Mesenchymal stem cell (in vitro differentiated cells and primary cell): ENCODE measurements around the gene NFIL3.

ENCODE experiments used
- DNase-seq: peaks from one replicate; pipeline ENCODE4 v3.0.0-alpha.2; 2013
- H2AFZ ChIP-seq: one replicate; pipeline ENCODE4 v1.6.1; 2013; ENCODE audit warnings: low read depth, mild to moderate bottlenecking, control low read depth, inconsistent platforms, low read length, moderate library complexity
- H2AK5ac ChIP-seq: 2 replicates; pipeline ENCODE4 v1.6.1; 2013; ENCODE audit warnings: low read length, moderate library complexity, mild to moderate bottlenecking, inconsistent platforms; ENCODE audit not compliant: severe bottlenecking
- H2BK120ac ChIP-seq: one replicate; pipeline ENCODE4 v1.6.1; 2013; ENCODE audit warnings: low read depth, mild to moderate bottlenecking, inconsistent platforms, low read length, moderate library complexity
- H2BK12ac ChIP-seq, 2 experiments: one replicate each; pipeline ENCODE4 v1.6.1; 2013; ENCODE audit warnings: inconsistent platforms in 2 of 2, low read length in 2 of 2, mild to moderate bottlenecking in 2 of 2, moderate library complexity in 2 of 2, control low read depth in 1 of 2
- H2BK15ac ChIP-seq: one replicate; pipeline ENCODE4 v1.6.1; 2013; ENCODE audit warnings: mild to moderate bottlenecking, low read depth, inconsistent platforms; ENCODE audit not compliant: poor library complexity, severe bottlenecking
- H2BK5ac ChIP-seq: 2 replicates; pipeline ENCODE4 v1.6.1; 2013; ENCODE audit warnings: low read depth, mild to moderate bottlenecking, low read length, control low read depth, inconsistent platforms; ENCODE audit not compliant: poor library complexity, severe bottlenecking
- H3K14ac ChIP-seq, 2 experiments: one replicate each; pipeline ENCODE4 v1.6.1; 2013; ENCODE audit warnings: inconsistent platforms in 2 of 2, low read length in 2 of 2, control low read depth in 1 of 2, mild to moderate bottlenecking in 1 of 2, moderate library complexity in 1 of 2
- H3K18ac ChIP-seq, 2 experiments: one replicate each; pipeline ENCODE4 v1.6.1; 2013; ENCODE audit warnings: inconsistent platforms in 2 of 2, low read length in 2 of 2, control low read depth in 1 of 2, low read depth in 1 of 2, mild to moderate bottlenecking in 1 of 2
- H3K23ac ChIP-seq, 2 experiments: one replicate each; pipeline ENCODE4 v1.6.1; 2013; ENCODE audit warnings: inconsistent platforms in 2 of 2, low read length in 2 of 2, mild to moderate bottlenecking in 2 of 2, moderate library complexity in 2 of 2, control low read depth in 1 of 2
- H3K27ac ChIP-seq: 2 replicates; pipeline ENCODE4 v1.5.1; 2013; ENCODE audit warnings: mild to moderate bottlenecking, moderate library complexity, low read length, control low read depth, inconsistent platforms; ENCODE audit not compliant: poor library complexity, severe bottlenecking
- H3K27me3 ChIP-seq, 2 experiments: 2 replicates each; pipeline versions ENCODE4 v1.6.1 to v1.7.0; 2013; ENCODE audit warnings: low read length in 2 of 2, mild to moderate bottlenecking in 2 of 2, moderate library complexity in 2 of 2, control low read depth in 1 of 2, inconsistent platforms in 1 of 2; ENCODE audit not compliant: control insufficient read depth in 1 of 2, insufficient read depth in 1 of 2
- H3K36me3 ChIP-seq, 2 experiments: 2 replicates each; pipeline versions ENCODE4 v1.6.1 to v1.7.0; 2013; ENCODE audit warnings: low read length in 2 of 2, control low read depth in 1 of 2, inconsistent platforms in 1 of 2, low read depth in 1 of 2, mild to moderate bottlenecking in 1 of 2; ENCODE audit not compliant: insufficient read depth in 2 of 2, control insufficient read depth in 1 of 2
- H3K4ac ChIP-seq, 2 experiments: one replicate each; pipeline ENCODE4 v1.6.1; 2013; ENCODE audit warnings: inconsistent platforms in 2 of 2, low read length in 2 of 2, mild to moderate bottlenecking in 2 of 2, moderate library complexity in 2 of 2, control low read depth in 1 of 2, low read depth in 1 of 2
- H3K4me1 ChIP-seq: 2 replicates; pipeline ENCODE4 v1.6.1; 2013; ENCODE audit warnings: low read depth, low read length, control low read depth; ENCODE audit not compliant: control insufficient read depth, insufficient read depth
- H3K4me2 ChIP-seq: 2 replicates; pipeline ENCODE4 v1.6.1; 2013; ENCODE audit warnings: low read length, mild to moderate bottlenecking, inconsistent platforms; ENCODE audit not compliant: poor library complexity, severe bottlenecking
- H3K4me3 ChIP-seq, 2 experiments: 2 replicates each; pipeline versions ENCODE4 v1.5.1 to v1.7.0; 2013; ENCODE audit warnings: low read length in 2 of 2, mild to moderate bottlenecking in 2 of 2, control low read depth in 1 of 2, low read depth in 1 of 2; ENCODE audit not compliant: insufficient read depth in 1 of 2
- H3K79me1 ChIP-seq: replicated peaks from 2 replicates; pipeline ENCODE4 v1.6.1; 2013; ENCODE audit warnings: mild to moderate bottlenecking, control low read depth, low read length, inconsistent platforms; ENCODE audit not compliant: poor library complexity, severe bottlenecking
- H3K9ac ChIP-seq: 2 replicates; pipeline ENCODE4 v1.7.0; 2013; ENCODE audit warnings: mild to moderate bottlenecking, low read length, moderate library complexity
- H3K9me3 ChIP-seq: 2 replicates; pipeline ENCODE4 v1.7.0; 2013; ENCODE audit warnings: mild to moderate bottlenecking, low read length; ENCODE audit not compliant: control insufficient read depth
- H4K8ac ChIP-seq: one replicate; pipeline ENCODE4 v1.6.1; 2013; ENCODE audit warnings: inconsistent platforms, mild to moderate bottlenecking, low read length, moderate library complexity
- H4K91ac ChIP-seq: one replicate; pipeline ENCODE4 v1.6.1; 2013; ENCODE audit warnings: mild to moderate bottlenecking, low read length, inconsistent platforms
- WGBS: methylation state at CpG from one replicate; pipeline ENCODE4 v1.1.7; 2013; ENCODE audit warnings: mixed read lengths; 5-methylcytosine and 5-hydroxymethylcytosine counted together

NFIL3 gene

DNA sequence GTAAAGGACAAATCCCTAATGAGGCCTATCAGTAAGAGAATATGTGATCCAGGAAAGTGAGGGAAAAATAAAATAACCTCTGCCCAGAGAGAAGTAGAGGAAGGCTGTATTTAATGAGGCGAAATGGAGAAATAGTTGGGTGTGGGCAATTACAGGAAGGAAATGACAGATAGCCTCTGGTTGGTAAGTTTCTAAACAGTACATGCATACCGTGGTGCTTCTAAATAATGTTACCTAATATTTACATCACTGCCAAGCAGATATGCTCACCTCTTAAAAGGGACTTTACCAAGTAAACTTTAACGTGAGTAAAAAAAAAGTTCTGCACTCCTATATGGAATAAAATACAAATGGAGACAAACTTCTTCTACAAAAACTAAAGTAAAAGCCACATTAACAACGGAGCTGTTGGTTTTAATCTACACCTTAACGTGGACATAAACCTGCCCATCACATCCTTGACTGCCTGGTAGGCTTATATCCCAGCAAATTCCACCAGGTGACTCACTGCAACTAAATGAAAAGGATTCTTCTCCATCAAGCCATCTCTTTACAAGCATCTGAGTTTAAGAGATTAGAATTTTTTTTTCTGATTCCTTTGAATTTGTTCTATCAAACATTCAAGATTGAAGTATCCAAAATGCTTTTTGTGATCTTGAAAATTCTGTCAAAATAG, 12.4 kb downstream of the NFIL3 start:
- H3K9me3 ChIP-seq = no peaks in the 10 kb centered on the region
- H2BK5ac ChIP-seq = no peak overlapping the region
- H3K4me2 ChIP-seq = no peak overlapping the region
- no peak overlapping the region for H2BK15ac ChIP-seq
- H3K4ac ChIP-seq = no peak overlapping the region
- H3K27me3 ChIP-seq = no peaks in the 10 kb centered on the region
- no peak overlapping the region for H3K14ac ChIP-seq
- no peak overlapping the region for H3K27ac ChIP-seq
- no peak overlapping the region for H3K23ac ChIP-seq
- no peak overlapping the region for H4K8ac ChIP-seq
- no peak overlapping the region for H2AFZ ChIP-seq
- H4K91ac ChIP-seq = no peak overlapping the region
- no peak overlapping the region for H3K4me3 ChIP-seq
- H3K9ac ChIP-seq = peak overlapping the region; percentile 30
- no peak overlapping the region for H2BK12ac ChIP-seq
- peak; percentile 48 for DNase-seq
- H2BK120ac ChIP-seq = no peak overlapping the region
- H3K18ac ChIP-seq = no peak overlapping the region
- no peak overlapping the region for H2AK5ac ChIP-seq
- peaks cover 28% of the 10 kb centered on the region for H3K79me1 ChIP-seq
- 63% methylated on average over 5 of the region's 5 CpGs for WGBS
- peaks cover 3% of the 10 kb centered on the region for H3K4me1 ChIP-seq
- H3K36me3 ChIP-seq = peaks cover 14 to 66% of the 10 kb centered on the region in 2 experiments

DNA sequence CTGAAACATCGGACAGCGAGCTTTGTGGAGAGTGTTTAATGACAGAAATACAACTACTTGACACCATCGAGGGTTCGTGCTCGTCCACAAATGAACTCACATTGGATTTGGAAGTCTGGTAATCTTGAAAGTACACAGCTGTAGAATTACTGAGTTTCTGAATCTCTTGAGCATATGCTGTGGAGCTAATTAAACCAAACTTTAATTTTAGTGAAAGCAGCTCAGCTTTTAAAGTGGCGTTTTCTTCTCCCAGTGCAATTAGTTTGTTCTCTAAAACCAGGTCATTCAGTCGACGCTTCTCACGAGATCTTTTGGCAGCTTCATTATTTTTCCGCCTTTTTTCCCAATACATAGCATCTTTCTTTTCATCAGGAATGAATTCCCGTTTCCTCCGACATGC, 13.5 kb downstream of the NFIL3 start:
- no peak for DNase-seq
- WGBS = 97% methylated on average over 12 of the region's 12 CpGs
- Histone ChIP-seq H3K9me3 (no peaks in the 10 kb centered on the region), H2AFZ (no peak overlapping the region), H3K4me3 (no peak overlapping the region), H4K91ac (no peak overlapping the region), H3K14ac (no peak overlapping the region), H2BK12ac (no peak overlapping the region), H2AK5ac (no peak overlapping the region), H4K8ac (no peak overlapping the region), H3K4ac (no peak overlapping the region), H3K4me2 (no peak overlapping the region), H3K79me1 (peaks cover 28% of the 10 kb centered on the region), H3K18ac (no peak overlapping the region), H2BK120ac (no peak overlapping the region), H3K27ac (no peak overlapping the region), H3K4me1 (peaks cover 1% of the 10 kb centered on the region), H3K23ac (no peak overlapping the region), H2BK5ac (no peak overlapping the region), H2BK15ac (no peak overlapping the region), H3K27me3 (no peaks in the 10 kb centered on the region), H3K9ac (no peak overlapping the region), H3K36me3 (peaks cover 15 to 71% of the 10 kb centered on the region in 2 experiments)

DNA sequence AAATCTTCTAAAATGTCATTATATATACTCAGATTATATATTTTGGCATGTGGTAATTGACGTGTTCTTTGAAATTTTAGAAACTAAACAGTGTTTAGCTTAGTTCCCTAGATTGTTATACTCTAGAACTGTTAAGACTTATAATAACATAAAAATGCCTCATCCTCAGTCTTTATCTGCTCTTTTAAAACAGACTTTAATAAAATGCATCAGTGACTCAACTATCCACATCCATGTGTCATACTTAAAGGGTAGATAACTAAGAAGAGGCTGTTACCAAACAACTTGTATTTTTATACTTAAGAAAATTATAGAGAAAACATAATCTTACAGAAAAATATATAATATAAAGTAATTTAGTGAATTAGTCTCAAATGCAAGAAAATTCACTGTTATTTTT, 15.2 kb downstream of the NFIL3 start:
- peak overlapping the region; percentile 26 for H3K9ac ChIP-seq
- no peak overlapping the region for H2AFZ ChIP-seq
- H3K4me2 ChIP-seq = no peak overlapping the region
- H3K27ac ChIP-seq = no peak overlapping the region
- no peak overlapping the region for H4K91ac ChIP-seq
- H3K9me3 ChIP-seq = no peaks in the 10 kb centered on the region
- no CpG with 5 or more reads among the region's 1 CpG for WGBS
- no peak overlapping the region for H3K4ac ChIP-seq
- no peak overlapping the region for H2BK120ac ChIP-seq
- no peak overlapping the region for H4K8ac ChIP-seq
- no peak overlapping the region for H2BK5ac ChIP-seq
- no peak overlapping the region for H3K4me3 ChIP-seq
- peak; percentile 50 for DNase-seq
- no peak overlapping the region for H2AK5ac ChIP-seq
- peaks cover 25% of the 10 kb centered on the region for H3K79me1 ChIP-seq
- H3K36me3 ChIP-seq = peaks cover 15 to 64% of the 10 kb centered on the region in 2 experiments
- no peak overlapping the region for H2BK12ac ChIP-seq
- no peak overlapping the region for H3K14ac ChIP-seq
- H2BK15ac ChIP-seq = no peak overlapping the region
- no peaks in the 10 kb centered on the region for H3K27me3 ChIP-seq
- H3K18ac ChIP-seq = no peak overlapping the region
- peaks cover 1% of the 10 kb centered on the region for H3K4me1 ChIP-seq
- no peak overlapping the region for H3K23ac ChIP-seq

DNA sequence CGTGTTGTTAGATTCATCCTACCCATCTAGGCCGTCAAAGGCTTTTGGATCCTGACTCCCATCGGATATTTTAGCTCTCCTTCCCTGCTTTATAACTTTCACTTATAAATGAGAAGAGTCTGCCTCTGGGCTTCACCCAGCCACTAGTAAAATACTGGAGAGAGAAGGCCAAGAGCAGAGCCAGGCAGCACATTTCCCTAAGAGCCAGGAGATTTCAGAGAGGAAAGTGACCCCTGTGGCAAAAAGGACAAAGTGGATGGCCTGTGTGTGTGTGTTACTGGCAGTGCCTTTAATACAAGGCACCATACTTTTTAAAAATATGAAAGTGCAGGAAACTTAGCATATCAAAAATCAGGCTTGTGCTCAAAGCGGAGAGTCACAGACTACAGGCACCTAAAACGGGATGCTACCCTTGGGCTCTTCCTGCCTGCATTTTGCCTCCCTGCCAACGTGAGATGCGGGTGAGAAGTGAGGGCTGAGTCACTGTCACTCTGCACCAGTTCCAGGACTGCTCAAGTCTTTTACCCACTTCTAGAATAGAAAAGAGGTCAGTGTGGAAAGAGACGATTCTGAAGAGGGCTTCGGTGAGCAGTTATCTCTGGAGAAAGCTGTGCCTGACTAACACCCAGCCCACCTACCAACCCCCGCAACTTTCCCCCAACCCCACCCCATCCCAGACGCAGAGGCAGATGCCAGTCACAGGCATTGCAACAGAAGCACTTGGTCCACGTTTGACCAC, 15.9 kb downstream of the NFIL3 start:
- no peak overlapping the region for H3K23ac ChIP-seq
- WGBS = 90% methylated on average over 8 of the region's 12 CpGs
- H3K4me3 ChIP-seq = no peak overlapping the region
- no peak for DNase-seq
- no peaks in the 10 kb centered on the region for H3K27me3 ChIP-seq
- H4K8ac ChIP-seq = peak overlapping the region; percentile 63
- H3K36me3 ChIP-seq = peaks cover 15 to 61% of the 10 kb centered on the region in 2 experiments
- H2AK5ac ChIP-seq = no peak overlapping the region
- H2BK15ac ChIP-seq = no peak overlapping the region
- H4K91ac ChIP-seq = no peak overlapping the region
- H3K14ac ChIP-seq = no peak overlapping the region
- no peaks in the 10 kb centered on the region for H3K9me3 ChIP-seq
- no peak overlapping the region for H2BK12ac ChIP-seq
- H2BK5ac ChIP-seq = no peak overlapping the region
- H3K79me1 ChIP-seq = peaks cover 25% of the 10 kb centered on the region
- peaks cover 1% of the 10 kb centered on the region for H3K4me1 ChIP-seq
- H2BK120ac ChIP-seq = no peak overlapping the region
- H3K27ac ChIP-seq = no peak overlapping the region
- H3K4me2 ChIP-seq = no peak overlapping the region
- peak overlapping the region; percentile 4 for H3K9ac ChIP-seq
- H3K4ac ChIP-seq = no peak overlapping the region
- no peak overlapping the region for H2AFZ ChIP-seq
- no peak overlapping the region for H3K18ac ChIP-seq
